Progenitor cell of endocrine pancreas (in vitro differentiated cells): Measurements from ENCODE around the gene EHF. TPM values are rescaled to one million over a fixed set of nuclear protein-coding genes. Genes with fewer than 3 reads are reported as not detected.

Experiments
- DNase-seq: peaks from one replicate; pipeline ENCODE4 v3.0.0; 2021; ENCODE audit warnings: low spot score; ENCODE audit not compliant: unreplicated experiment
- H3K27ac Mint-ChIP-seq: 2 replicates; pipeline ENCODE4 v1.8.0; 2021; ENCODE audit warnings: mild to moderate bottlenecking, moderate library complexity, mixed read lengths
- H3K27me3 Mint-ChIP-seq: 2 replicates; pipeline ENCODE4 v1.8.0; 2021; ENCODE audit warnings: mixed read lengths
- H3K36me3 Mint-ChIP-seq: 2 replicates; pipeline ENCODE4 v1.8.0; 2022; ENCODE audit warnings: mixed read lengths; ENCODE audit not compliant: insufficient read depth
- H3K4me1 Mint-ChIP-seq: 2 replicates; pipeline ENCODE4 v1.8.0; 2021; ENCODE audit warnings: low read depth, mixed read lengths
- H3K4me3 Mint-ChIP-seq: 2 replicates; pipeline ENCODE4 v1.8.0; 2021; ENCODE audit warnings: low read depth, mild to moderate bottlenecking, moderate library complexity, mixed read lengths
- H3K9me3 Mint-ChIP-seq: 2 replicates; pipeline ENCODE4 v1.8.0; 2021; ENCODE audit warnings: low read depth, mixed read lengths
- total RNA-seq: library from RNA; stranded (reverse); gene quantifications from 2 replicates; pipeline ENCODE4 v1.2.1, GENCODE V29; 2021
- TF ChIP-seq, protein P1 (sequence below): fragments of 200-600 bp; sonication (generic); IDR thresholded peaks from one replicate; pipeline ENCODE4 v1.5.0; 2021; ENCODE audit warnings: antibody characterized with exemption, mild to moderate bottlenecking; ENCODE audit not compliant: unreplicated experiment

Gene EHF
- total RNA-seq, 1 donor from 2014 or later, result 18.6 TPM

DNA sequence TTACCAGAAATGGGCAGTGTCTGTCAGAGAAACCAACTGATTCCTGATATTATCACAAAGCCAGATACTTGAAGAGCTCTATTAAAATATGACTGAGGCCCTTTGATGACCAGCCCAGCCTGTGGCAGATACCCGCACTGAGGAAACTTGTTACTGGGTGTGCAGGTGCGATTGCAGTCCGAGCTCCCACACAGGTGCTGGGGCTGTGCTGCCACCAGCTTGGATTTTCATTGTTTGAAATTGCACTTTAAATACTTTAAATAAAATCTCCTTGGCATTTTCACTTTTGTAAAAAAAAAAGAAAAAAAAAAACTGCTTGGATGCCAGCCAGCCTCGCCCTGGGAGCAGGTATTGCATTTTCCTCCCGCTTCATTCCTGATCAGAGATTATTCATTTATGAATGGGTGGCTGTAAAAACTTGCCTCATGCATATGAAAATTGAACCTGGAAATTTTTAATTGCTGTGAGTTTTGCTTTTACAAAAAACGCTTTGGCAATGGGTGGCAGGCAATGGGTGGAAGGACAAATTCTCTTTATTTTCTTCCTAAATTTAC is 21.2 kb downstream of the EHF start:
- Mint-ChIP-seq H3K36me3 (peaks cover 9% of the 10 kb centered on the region), H3K9me3 (no peaks in the 10 kb centered on the region), H3K27ac (peak overlapping the region; percentile 67), H3K27me3 (no peaks in the 10 kb centered on the region), H3K4me1 (peaks cover 53% of the 10 kb centered on the region), H3K4me3 (no peak overlapping the region)
- DNase-seq, result no peak
- TF ChIP-seq, protein P1, sequence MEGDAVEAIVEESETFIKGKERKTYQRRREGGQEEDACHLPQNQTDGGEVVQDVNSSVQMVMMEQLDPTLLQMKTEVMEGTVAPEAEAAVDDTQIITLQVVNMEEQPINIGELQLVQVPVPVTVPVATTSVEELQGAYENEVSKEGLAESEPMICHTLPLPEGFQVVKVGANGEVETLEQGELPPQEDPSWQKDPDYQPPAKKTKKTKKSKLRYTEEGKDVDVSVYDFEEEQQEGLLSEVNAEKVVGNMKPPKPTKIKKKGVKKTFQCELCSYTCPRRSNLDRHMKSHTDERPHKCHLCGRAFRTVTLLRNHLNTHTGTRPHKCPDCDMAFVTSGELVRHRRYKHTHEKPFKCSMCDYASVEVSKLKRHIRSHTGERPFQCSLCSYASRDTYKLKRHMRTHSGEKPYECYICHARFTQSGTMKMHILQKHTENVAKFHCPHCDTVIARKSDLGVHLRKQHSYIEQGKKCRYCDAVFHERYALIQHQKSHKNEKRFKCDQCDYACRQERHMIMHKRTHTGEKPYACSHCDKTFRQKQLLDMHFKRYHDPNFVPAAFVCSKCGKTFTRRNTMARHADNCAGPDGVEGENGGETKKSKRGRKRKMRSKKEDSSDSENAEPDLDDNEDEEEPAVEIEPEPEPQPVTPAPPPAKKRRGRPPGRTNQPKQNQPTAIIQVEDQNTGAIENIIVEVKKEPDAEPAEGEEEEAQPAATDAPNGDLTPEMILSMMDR, result no peak

DNA sequence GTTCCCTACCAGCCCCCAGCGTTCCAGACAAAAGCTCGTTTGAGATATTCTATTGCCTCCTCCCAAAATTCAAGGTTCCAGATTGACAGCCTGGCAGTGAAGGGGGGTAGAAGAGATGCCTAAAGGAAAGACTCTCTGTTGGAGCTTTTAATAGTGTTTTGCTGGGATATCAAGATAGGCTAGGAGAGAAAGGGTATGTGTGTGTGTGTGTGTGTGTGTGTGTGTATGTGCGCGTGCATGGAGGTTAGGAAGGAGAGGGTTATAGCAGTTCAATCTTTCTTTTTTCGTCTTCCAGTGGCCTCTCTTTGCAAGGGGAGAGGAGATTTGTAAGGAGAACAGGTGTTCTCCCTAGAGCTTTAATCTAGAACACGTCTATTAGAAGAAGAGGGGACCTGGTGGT is 22.0 kb downstream of the EHF start:
- Mint-ChIP-seq H3K9me3 (no peaks in the 10 kb centered on the region), H3K27me3 (no peaks in the 10 kb centered on the region), H3K4me3 (no peak overlapping the region), H3K36me3 (peaks cover 12% of the 10 kb centered on the region), H3K4me1 (peaks cover 53% of the 10 kb centered on the region), H3K27ac (no peak overlapping the region)
- TF ChIP-seq, protein P1, result no peak
- no peak for DNase-seq

DNA sequence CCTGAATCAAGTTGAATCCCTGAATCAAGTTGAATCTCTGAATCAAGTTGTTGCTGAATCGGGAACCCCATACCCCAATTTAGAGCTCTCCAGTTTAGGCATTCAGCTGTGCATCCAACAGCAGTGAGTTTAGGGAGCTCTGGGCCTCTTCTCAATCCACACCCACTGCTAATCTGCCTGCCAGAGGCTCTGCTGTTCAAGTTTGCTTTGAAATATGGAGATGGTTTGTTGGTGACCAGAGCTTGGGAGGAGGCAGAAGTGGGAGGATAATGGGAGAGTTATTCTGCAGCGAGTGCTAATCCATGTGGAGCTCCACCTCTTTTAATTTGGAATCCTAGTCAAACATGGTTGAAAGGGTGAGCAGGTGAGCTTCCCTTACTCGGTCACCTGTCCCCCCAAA is 22.4 kb downstream of the EHF start:
- TF ChIP-seq, protein P1, result no peak
- Mint-ChIP-seq H3K4me1 (peaks cover 51% of the 10 kb centered on the region), H3K9me3 (no peaks in the 10 kb centered on the region), H3K4me3 (no peak overlapping the region), H3K36me3 (peaks cover 13% of the 10 kb centered on the region), H3K27me3 (no peaks in the 10 kb centered on the region), H3K27ac (no peak overlapping the region)
- DNase-seq, result no peak

DNA sequence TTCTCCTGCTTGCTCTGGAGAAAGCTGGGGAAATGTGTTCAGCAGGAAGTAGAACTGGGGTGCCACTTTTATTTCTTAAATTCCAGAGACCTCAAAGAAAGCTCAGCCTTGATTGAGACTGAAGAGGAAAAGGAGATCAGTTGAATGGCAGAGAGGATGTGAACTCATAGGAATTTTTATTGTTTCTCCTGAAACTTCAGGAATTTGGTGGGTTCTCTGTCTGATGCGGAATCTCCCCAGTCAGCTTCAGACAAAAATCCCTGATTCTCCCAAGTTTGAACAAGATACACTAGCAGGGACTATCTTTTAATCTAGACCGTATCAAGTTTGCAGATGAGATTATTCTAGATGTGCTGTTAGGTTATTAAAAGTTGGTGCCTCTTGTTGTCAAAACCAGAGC is 23.0 kb downstream of the EHF start:
- Mint-ChIP-seq H3K36me3 (peaks cover 13% of the 10 kb centered on the region), H3K27me3 (no peaks in the 10 kb centered on the region), H3K27ac (no peak overlapping the region), H3K4me3 (no peak overlapping the region), H3K9me3 (no peaks in the 10 kb centered on the region), H3K4me1 (peaks cover 46% of the 10 kb centered on the region)
- TF ChIP-seq, protein P1, result no peak
- no peak for DNase-seq

DNA sequence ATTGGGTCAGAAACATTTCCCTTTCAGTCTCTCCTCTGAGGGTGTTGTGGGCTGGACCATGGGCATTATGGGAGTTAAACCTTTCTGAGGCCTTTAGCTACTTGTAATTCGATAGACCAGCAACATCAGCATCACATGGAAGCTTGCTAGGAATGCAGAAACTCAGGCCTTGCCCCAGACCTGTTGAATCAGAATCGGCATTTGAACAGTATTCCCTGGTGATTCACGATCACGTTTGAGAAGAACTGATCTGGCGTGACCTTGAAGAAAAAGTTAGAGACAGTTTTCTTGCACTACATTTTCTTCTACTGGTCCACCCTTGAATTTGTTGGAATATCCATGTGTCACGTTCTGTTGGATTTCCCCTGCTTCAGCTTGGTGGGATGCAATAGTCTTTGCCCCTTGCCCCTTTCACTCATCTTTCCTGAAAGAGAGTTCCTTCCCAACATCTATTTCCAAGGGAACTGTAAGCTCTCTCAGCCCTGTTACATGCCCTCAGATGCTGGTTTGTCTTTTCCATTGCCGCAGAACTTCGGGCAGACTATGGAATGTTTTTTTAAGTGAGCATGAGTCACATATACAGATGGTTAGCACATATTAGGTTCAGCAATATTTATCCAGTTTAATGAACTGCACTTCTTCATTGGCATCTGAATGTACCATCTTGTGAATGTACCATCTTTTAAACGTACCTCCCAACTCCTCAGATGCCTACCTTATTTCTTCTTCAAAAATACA is 23.9 kb downstream of the EHF start:
- Mint-ChIP-seq H3K36me3 (peaks cover 15% of the 10 kb centered on the region), H3K27me3 (no peaks in the 10 kb centered on the region), H3K27ac (no peak overlapping the region), H3K4me1 (peaks cover 38% of the 10 kb centered on the region), H3K9me3 (no peaks in the 10 kb centered on the region), H3K4me3 (no peak overlapping the region)
- DNase-seq, result no peak
- TF ChIP-seq, protein P1, result no peak
